GM21423 (cell line): ENCODE measurements around the gene ABCG2.

Source experiments
- ATAC-seq: cut with Tn5 transposase; IDR thresholded peaks from one replicate; pipeline ENCODE4 v1.9.1; 2021; ENCODE audit warnings: mild to moderate bottlenecking, moderate library complexity; ENCODE audit not compliant: unreplicated experiment

The ABCG2 gene

GRCh38 chr4:88158489-88159228, at the start of gene ABCG2:
Gene ABCG2 (minus strand): TSS chr4:88158639. CDS start chr4:88139995, 18,644 bp downstream.
- ATAC-seq: peak; percentile 58

GRCh38 chr4:88208156-88208555, 49.7 kb upstream of the ABCG2 start:
- no peak for ATAC-seq

GRCh38 chr4:88207171-88207570, 48.7 kb upstream of the ABCG2 start:
- no peak for ATAC-seq

GRCh38 chr4:88204882-88205281, 46.4 kb upstream of the ABCG2 start:
- ATAC-seq: no peak

- no peak for ATAC-seq
Measured at GRCh38 chr4:88202443-88202842, 44.0 kb upstream of the ABCG2 start.

- no peak for ATAC-seq
Measured at GRCh38 chr4:88200186-88200585, 41.7 kb upstream of the ABCG2 start.

- no peak for ATAC-seq
Measured at GRCh38 chr4:88196523-88197185, 38.2 kb upstream of the ABCG2 start.

- no peak for ATAC-seq
Measured at GRCh38 chr4:88196013-88196365, 37.5 kb upstream of the ABCG2 start.

GRCh38 chr4:88195328-88196012, 37.0 kb upstream of the ABCG2 start:
- ATAC-seq: no peak

- no peak for ATAC-seq
Measured at GRCh38 chr4:88191404-88191803, 33.0 kb upstream of the ABCG2 start.

- ATAC-seq: no peak
Measured at GRCh38 chr4:88189881-88190585, 31.6 kb upstream of the ABCG2 start.

- no peak for ATAC-seq
Measured at GRCh38 chr4:88189418-88189738, 30.9 kb upstream of the ABCG2 start.

- no peak for ATAC-seq
Measured at GRCh38 chr4:88188738-88189417, 30.4 kb upstream of the ABCG2 start.

GRCh38 chr4:88187766-88188165, 29.3 kb upstream of the ABCG2 start:
- ATAC-seq: no peak

- no peak for ATAC-seq
Measured at GRCh38 chr4:88185906-88186305, 27.5 kb upstream of the ABCG2 start.

- ATAC-seq: no peak
Measured at GRCh38 chr4:88179261-88179660, 20.8 kb upstream of the ABCG2 start.

GRCh38 chr4:88178626-88179231, 20.3 kb upstream of the ABCG2 start:
- no peak for ATAC-seq

- ATAC-seq: no peak
Measured at GRCh38 chr4:88177983-88178625, 19.7 kb upstream of the ABCG2 start.

GRCh38 chr4:88172987-88173386, 14.5 kb upstream of the ABCG2 start:
- no peak for ATAC-seq

GRCh38 chr4:88171206-88171605, 12.8 kb upstream of the ABCG2 start:
- no peak for ATAC-seq
